NB4 (cell line): ENCODE data around the gene KCNAB2.

Source experiments
- DNase-seq: peaks from one replicate; pipeline ENCODE4 v3.0.0; 2010; ENCODE audit warnings: low read depth
- H3K4me3 ChIP-seq: one replicate; pipeline ENCODE4 v1.5.1; 2011; ENCODE audit warnings: mild to moderate bottlenecking, low read depth, low read length, moderate library complexity
- MYC ChIP-seq: IDR thresholded peaks from 2 replicates; pipeline ENCODE4 v1.6.1; 2011; ENCODE audit warnings: low read depth, low read length
- POLR2A ChIP-seq: IDR thresholded peaks from 2 replicates; pipeline ENCODE4 v1.6.1; 2011; ENCODE audit warnings: mild to moderate bottlenecking; ENCODE audit not compliant: insufficient read length; ENCODE audit errors: extremely low read depth
- TF ChIP-seq, protein P1 (sequence below): IDR thresholded peaks from one replicate; pipeline ENCODE4 v1.5.1; 2012; ENCODE audit warnings: low read depth, low read length
- TF ChIP-seq, protein P2 (sequence below): IDR thresholded peaks from 2 replicates; pipeline ENCODE4 v1.6.1; 2011; ENCODE audit warnings: low read depth, low read length

The KCNAB2 gene

GRCh38 chr1:6144647-6145395, 99.1 kb downstream of the KCNAB2 start:
- no peak overlapping the region for H3K4me3 ChIP-seq
- TF ChIP-seq, protein P1, sequence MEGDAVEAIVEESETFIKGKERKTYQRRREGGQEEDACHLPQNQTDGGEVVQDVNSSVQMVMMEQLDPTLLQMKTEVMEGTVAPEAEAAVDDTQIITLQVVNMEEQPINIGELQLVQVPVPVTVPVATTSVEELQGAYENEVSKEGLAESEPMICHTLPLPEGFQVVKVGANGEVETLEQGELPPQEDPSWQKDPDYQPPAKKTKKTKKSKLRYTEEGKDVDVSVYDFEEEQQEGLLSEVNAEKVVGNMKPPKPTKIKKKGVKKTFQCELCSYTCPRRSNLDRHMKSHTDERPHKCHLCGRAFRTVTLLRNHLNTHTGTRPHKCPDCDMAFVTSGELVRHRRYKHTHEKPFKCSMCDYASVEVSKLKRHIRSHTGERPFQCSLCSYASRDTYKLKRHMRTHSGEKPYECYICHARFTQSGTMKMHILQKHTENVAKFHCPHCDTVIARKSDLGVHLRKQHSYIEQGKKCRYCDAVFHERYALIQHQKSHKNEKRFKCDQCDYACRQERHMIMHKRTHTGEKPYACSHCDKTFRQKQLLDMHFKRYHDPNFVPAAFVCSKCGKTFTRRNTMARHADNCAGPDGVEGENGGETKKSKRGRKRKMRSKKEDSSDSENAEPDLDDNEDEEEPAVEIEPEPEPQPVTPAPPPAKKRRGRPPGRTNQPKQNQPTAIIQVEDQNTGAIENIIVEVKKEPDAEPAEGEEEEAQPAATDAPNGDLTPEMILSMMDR: no peak
- TF ChIP-seq POLR2A: no peak
- TF ChIP-seq, protein P2, sequence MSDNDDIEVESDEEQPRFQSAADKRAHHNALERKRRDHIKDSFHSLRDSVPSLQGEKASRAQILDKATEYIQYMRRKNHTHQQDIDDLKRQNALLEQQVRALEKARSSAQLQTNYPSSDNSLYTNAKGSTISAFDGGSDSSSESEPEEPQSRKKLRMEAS: no peak
- no peak for DNase-seq

DNA sequence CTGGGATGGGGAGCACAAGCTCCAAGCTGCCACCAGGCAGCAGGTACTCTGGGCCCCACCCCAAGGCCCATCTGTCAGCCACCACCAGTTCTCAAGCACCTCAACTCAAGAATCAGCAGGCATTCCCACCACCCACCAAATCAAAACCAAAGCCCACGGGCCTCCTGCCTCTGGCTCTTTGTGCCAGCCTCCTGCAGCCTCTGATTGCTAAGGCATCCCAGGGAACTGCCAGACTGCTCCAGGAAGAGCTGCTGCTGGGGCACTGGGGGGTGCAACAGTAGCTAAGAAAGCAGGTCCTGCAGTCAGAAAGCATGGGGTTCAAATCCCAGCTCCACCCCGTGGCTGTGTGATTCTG, 99.7 kb downstream of the KCNAB2 start:
- no peak for TF ChIP-seq POLR2A
- no peak for DNase-seq
- no peak overlapping the region for H3K4me3 ChIP-seq

GRCh38 chr1:6145864-6146410, 100.2 kb downstream of the KCNAB2 start:
- no peak overlapping the region for H3K4me3 ChIP-seq
- DNase-seq: no peak
- TF ChIP-seq MYC: no peak
- TF ChIP-seq, protein P1: no peak
- no peak for TF ChIP-seq POLR2A
- TF ChIP-seq, protein P2: no peak

GRCh38 chr1:6148497-6149241, 103.0 kb downstream of the KCNAB2 start:
- TF ChIP-seq POLR2A (no peak), MYC (no peak)
- TF ChIP-seq, protein P1: no peak
- TF ChIP-seq, protein P2: no peak

DNA sequence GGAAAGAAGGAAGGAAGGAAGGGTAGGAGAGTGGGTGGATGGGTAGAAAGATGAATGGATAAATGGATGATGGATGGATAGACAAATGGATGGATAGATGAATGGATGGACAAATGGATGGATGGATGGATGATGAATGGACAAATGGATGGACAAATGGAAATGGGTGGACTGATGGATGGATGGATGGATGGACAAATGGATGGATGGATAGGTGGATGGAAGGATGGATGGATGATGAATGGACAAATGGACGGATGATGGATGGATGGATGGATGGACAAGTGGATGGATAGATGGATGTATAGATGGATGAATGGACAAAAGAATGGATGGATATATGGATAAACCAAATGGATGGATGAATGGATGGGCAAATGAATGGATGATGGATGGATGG, 103.9 kb downstream of the KCNAB2 start:
- H3K4me3 ChIP-seq: no peak overlapping the region
- DNase-seq: no peak
- TF ChIP-seq, protein P2: no peak
- TF ChIP-seq POLR2A (no peak), MYC (no peak)
- TF ChIP-seq, protein P1: no peak

More at GRCh38 chr1:6148497-6149241, 103.0 kb downstream of the KCNAB2 start:
- H3K4me3 ChIP-seq: no peak overlapping the region
- no peak for DNase-seq

DNA sequence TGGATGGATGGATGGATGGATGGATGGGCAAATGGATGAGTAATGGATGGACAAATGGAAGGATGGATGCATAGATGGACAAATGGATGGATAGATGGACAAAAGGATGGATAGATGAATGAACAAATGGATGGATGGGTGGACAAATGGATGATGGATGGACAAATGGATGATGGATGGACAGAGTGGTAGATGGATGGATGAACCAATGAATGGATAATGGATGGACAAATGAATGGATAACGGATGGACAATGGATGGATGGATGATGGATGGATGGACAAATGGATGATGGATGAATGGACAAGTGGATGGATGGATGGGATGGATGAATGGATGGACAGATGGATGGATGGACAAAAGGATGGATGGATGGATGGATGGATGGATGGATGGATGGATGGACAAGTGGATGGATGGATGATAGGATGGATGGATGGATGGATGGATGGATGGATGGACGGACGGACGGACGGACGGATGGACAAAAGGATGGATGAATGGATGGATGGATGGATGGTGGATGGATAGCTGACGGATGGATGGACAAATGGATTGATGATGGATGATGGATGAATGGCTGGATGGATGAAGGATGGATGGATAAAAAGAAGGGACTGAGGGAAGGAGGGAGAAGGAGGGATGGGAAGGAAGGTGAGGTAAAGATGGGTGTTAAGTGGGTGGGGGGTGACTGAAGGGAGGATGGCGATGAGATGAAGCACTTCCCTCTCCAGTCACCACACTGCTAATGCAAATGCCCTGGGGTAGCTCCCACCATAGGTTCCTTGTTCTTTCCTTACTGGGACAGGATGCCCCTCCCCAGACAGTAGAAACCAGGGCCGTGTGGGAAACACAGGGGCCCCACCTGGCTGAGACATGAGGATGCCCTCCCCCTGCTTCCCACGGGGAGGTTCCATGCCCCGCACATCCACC, 104.6 kb downstream of the KCNAB2 start:
- H3K4me3 ChIP-seq: no peak overlapping the region
- DNase-seq: no peak
- TF ChIP-seq, protein P2: no peak
- TF ChIP-seq MYC: no peak
- TF ChIP-seq, protein P1: no peak
- no peak for TF ChIP-seq POLR2A
